ENCODE measurements around the gene CRACR2A.

The CRACR2A gene

DNA sequence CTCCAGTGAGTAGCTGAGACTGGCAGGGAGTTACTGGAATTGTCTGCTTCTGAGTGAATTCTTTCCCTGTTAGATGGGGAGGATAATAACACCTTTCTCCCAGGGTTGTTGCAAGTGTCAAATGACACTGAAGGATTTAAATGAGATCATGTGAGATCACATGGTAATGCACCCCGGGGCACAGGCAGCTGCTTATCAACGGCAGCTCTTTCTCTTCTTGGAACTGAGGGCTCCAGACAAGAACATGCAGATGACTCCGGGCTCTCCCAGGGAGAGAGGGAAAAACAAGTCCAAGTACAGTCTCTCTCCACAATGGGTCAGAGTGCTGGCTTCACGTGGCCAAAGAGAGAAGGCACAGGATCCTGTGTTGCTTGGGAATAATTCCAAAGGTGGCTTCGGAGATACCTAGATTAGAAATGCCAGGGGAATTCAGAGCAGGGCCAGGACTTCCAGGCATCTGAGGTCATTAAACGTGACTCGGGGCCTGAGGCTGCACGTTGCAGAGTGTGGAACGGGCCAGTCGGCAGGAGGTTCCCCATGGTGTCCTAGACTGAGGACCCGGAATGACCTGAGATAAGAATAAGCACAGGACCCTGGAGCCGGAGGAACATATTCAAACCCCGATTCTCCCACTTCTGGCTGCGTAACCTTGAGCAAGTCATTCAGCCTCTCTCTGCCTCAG lies 152.7 kb downstream of the CRACR2A start:
- DNase-seq (ENCODE audit: insufficient read length, low spot score) (no peak), FAIRE-seq (no peak)
- no peak for TF ChIP-seq CTCF (IDR thresholded peaks at IDR 0.05; ENCODE audit: insufficient read depth, missing control alignments)

DNA sequence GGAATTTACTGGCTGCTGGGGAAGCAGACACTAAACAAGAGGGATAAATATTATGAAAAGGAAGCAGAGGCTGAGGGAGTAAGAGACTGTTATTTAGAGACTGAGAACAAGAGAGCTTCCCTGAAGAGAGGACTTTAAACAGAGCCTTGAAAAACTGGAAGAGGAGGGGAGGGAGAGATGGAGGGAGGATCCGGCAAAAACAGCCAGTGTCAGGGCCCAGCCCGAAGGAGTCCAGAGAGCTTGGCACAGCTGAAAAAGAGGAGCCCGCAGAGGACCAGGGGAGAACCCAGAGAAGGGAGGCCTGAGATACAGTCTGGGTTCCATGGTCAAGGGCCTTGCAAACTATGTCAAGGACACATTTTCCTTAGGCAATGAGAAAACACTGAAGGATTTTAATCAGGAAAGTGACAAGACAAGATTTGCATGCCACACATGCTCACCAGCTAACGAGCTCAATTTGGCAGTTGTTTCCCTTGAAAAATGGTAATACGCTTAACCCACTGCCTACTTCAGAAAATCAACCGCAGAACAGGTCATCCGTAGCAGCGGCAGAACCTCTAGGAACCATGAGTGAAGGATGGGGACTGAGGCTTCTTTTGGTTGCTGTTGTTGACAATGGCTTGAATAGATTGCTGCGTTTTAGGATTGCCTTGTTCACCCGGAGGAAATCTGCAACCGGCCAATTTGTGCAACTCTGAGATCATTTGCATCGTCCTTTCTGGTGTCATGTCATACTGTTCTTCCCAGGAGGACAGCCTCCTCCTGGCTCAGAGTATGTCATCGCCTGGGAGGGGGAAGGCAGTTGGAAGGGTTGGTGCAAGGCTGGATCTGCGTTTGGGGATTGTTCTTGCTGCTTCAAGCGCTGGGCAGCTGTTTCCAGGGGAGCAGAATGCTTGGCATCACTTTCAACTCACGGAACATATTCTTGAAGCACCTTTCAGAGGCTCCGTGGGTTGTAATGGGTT lies 153.7 kb downstream of the CRACR2A start:
- no peak for TF ChIP-seq CTCF (IDR thresholded peaks at IDR 0.05; ENCODE audit: insufficient read depth, missing control alignments)
- no peak for DNase-seq (ENCODE audit: insufficient read length, low spot score)
- FAIRE-seq: no peak

GRCh38 chr12:3597526-3598210 lies 155.2 kb downstream of the CRACR2A start:
- FAIRE-seq: no peak
- no peak for TF ChIP-seq CTCF (IDR thresholded peaks at IDR 0.05; ENCODE audit: insufficient read depth, missing control alignments)

GRCh38 chr12:3596703-3597415 lies 156.1 kb downstream of the CRACR2A start:
- DNase-seq (ENCODE audit: insufficient read length, low spot score): no peak
- FAIRE-seq: no peak
- no peak for TF ChIP-seq CTCF (IDR thresholded peaks at IDR 0.05; ENCODE audit: insufficient read depth, missing control alignments)

More at GRCh38 chr12:3597526-3598210, 155.2 kb downstream of the CRACR2A start:
- DNase-seq (ENCODE audit: insufficient read length, low spot score): no peak

DNA sequence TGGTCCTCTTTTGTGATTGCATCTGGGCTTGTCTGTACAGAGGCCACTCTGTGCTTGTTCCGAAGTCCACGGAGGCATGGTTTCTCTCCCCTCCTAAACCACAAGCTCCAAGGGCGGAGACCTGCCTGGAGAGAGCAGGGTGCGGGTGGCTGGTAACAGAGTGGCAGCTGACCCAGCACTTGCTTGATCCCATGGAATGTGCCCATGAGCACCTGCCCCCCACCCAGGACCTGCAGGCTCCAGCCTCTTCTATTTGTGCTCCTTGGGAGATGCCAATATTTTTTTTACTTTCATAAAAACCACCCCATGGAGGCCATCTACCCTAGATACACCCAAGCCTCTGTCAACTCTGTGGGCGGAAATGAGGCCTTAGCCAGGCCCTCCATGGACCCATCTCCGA lies 157.2 kb downstream of the CRACR2A start:
- DNase-seq (ENCODE audit: insufficient read length, low spot score) (no peak), FAIRE-seq (no peak)
- no peak for TF ChIP-seq CTCF (IDR thresholded peaks at IDR 0.05; ENCODE audit: insufficient read depth, missing control alignments)

- TF ChIP-seq CTCF (IDR thresholded peaks at IDR 0.05; ENCODE audit: insufficient read depth, missing control alignments): no peak
- DNase-seq (ENCODE audit: insufficient read length, low spot score) (no peak), FAIRE-seq (no peak)
Measured at GRCh38 chr12:3594966-3595365, 157.9 kb downstream of the CRACR2A start.

Data from D721Med (cell line).